Stomach (tissue), 9 donors: ENCODE data around the gene LARP1. TPM values are rescaled to one million over a fixed set of nuclear protein-coding genes. Genes with fewer than 3 reads are reported as not detected.

Experiments used
- DNase-seq, 2 donors: peaks; one replicate each; pipeline versions ENCODE4 v3.0.0 to v3.0.0-alpha.2; 2013 to 2019
- H3K27ac ChIP-seq, 5 donors: fragments of 200-600 bp in 4 of 5; sonication (generic) in 4 of 5; one replicate each; pipeline ENCODE4 v1.5.1; 2013 to 2019; ENCODE audit warnings: mild to moderate bottlenecking in 1 of 5, moderate library complexity in 1 of 5
- H3K27me3 ChIP-seq, 3 donors: fragments of 200-600 bp; sonication (generic); one replicate each; pipeline ENCODE4 v1.5.1; 2017 to 2019; ENCODE audit warnings: mixed run types in 1 of 3
- H3K36me3 ChIP-seq, 4 donors: fragments of 200-600 bp; sonication (generic); 1 replicate in 3 of 4; 2 replicates in 1 of 4; pipeline ENCODE4 v1.5.1; 2016 to 2019
- H3K4me1 ChIP-seq, 4 donors: fragments of 200-600 bp; sonication (generic); one replicate each; pipeline ENCODE4 v1.5.1; 2016 to 2019
- H3K4me3 ChIP-seq, 4 donors: fragments of 200-600 bp; sonication (generic) in 3 of 4; one replicate each; pipeline ENCODE4 v1.5.1; 2016 to 2019; ENCODE audit warnings: mild to moderate bottlenecking in 1 of 4
- H3K9me3 ChIP-seq, 4 donors: fragments of 200-600 bp; sonication (generic); one replicate each; pipeline ENCODE4 v1.5.1; 2016 to 2019
- CTCF ChIP-seq, 7 experiments: fragments of 450-650 bp in 4 of 7; fragments of 200-600 bp in 3 of 7; sonication (generic) in 3 of 7; IDR thresholded peaks; one replicate each; pipeline ENCODE4 v1.5.1; 2016 to 2019; ENCODE audit warnings: antibody characterized with exemption in 7 of 7, control low read depth in 2 of 7, mild to moderate bottlenecking in 1 of 7
- EP300 ChIP-seq: sonication (generic); formaldehyde crosslinking; IDR thresholded peaks from one replicate; pipeline ENCODE4 v1.6.1; 2017; ENCODE audit warnings: antibody characterized with exemption
- POLR2A ChIP-seq, 4 donors: fragments of 450-650 bp; IDR thresholded peaks; one replicate each; pipeline ENCODE4 v1.6.1; 2016; ENCODE audit warnings: antibody characterized with exemption in 4 of 4, control low read depth in 2 of 4, mild to moderate bottlenecking in 1 of 4, moderate library complexity in 1 of 4
- POLR2AphosphoS5 ChIP-seq, 3 donors: sonication (generic); formaldehyde crosslinking; IDR thresholded peaks; one replicate each; pipeline ENCODE4 v1.6.1; 2016; ENCODE audit warnings: antibody characterized with exemption in 3 of 3
- WGBS, 5 donors: extraction: QIAGEN DNeasy Blood & Tissue Kit in 3 of 5; methylation state at CpG; one replicate each; pipeline versions ENCODE4 v1.1.5 to v1.1.7; 2013 to 2018; 5-methylcytosine and 5-hydroxymethylcytosine counted together
- intact Hi-C: fragments of 100-400 bp; cut with DNase I; formaldehyde crosslinking; loops from one replicate; pipeline ENCODE4 v1.15.1; 2023; ENCODE audit warnings: low total_unique reads
- polyA plus RNA-seq, 3 donors: library from polyadenylated mRNA; stranded (reverse); fragments of 200-250 nt; gene quantifications; one replicate each; pipeline ENCODE4 v1.2.3, GENCODE V29; 2013
- total RNA-seq, 5 donors: library from RNA; depleted of rRNA; stranded (reverse); fragments of >200 nt; gene quantifications; one replicate each; pipeline versions ENCODE4 v1.1.0 to v1.2.3, GENCODE V29; 2014 to 2016
- donor health status: healthy with polysubstance abuse.
- donor health status: Bipolar disorder and iron deficiency.
- donor health status: healthy.

Gene LARP1
- total and polyA plus RNA-seq, 8 donors: 15.0 to 211 (median 83.7) TPM

DNA sequence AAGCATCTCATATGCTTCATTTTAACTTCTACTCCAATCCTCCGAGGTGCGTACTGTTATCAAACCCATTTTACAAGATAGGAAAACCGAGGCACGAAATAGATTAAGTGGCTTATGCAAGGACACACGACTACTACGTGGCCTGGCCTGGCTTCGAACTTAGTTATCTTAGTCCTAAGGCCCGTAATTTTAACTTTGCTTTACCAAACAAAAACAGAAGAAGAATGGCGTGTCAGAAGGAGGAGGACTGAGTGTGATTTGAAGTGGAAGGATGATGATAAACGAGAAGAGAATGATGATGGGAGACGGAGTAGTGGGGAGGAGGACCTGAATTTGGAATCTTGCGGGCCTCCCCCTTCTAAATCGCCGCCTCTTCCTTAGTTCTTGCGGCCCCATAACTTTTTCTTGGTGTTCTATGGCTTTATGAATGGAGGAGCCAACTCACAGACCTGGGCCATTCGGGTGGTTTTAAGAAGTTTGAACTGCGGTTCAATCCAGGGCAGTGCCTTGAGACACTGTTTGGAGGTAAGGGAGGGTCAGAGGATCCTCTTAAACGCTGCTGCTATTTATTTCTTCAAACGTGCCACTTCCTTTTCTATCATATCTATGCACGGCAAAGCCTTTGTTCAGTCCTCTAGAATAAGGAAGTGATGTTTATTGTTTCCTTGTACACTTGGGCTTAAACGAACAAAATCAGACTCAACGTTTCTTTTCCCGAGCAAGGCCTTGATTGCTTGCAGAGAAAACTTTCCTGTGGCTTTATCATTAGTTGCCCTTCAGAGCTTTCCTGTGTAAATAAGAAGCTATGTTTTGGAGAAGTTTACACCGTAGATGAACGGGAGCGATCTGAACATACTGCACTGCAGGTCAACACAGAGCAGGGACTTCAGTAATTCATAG, 104.0 kb downstream of the LARP1 start:
- WGBS, 5 donors: 0 to 1% (median 0%) methylated on average over 26 of the region's 26 CpGs
- peak in 1 of 2 donors; percentile 49 for DNase-seq
- peak in 1 of 3 donors; percentile 19 for TF ChIP-seq POLR2AphosphoS5 (IDR thresholded peaks at IDR 0.05)
- TF ChIP-seq CTCF (IDR thresholded peaks at IDR 0.05): no peak

DNA sequence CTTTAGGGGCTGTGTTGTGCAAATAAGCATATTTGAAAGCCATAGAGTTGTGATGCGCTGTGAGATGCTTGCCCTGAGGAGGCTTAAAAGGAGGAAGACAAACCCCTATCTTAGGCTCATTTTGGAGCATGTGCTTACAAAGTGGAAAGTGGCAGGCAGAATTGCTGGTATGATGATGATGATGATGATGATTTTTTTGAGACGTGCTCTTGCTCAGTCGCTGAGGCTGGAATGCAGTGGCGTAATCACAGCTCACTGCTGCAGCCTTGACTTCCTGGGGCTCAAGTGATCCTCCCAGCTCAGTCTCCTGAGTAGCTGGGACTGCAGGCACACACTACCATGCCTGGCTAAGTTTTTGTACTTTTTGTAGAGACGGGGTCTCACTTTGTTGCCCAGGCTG, 104.9 kb downstream of the LARP1 start:
- H3K36me3 ChIP-seq: peaks cover 8 to 21% (median 21%) of the 10 kb centered on the region in 4 donors
- TF ChIP-seq CTCF (IDR thresholded peaks at IDR 0.05) (no peak), EP300 (no peak), POLR2AphosphoS5 (IDR thresholded peaks at IDR 0.05) (peak in 2 of 3 donors; percentile 20 to 41), POLR2A (IDR thresholded peaks at IDR 0.05) (no peak)
- H3K27ac ChIP-seq: peak overlapping the region in 4 of 5 donors; percentile 97 to 99 (median 98)
- no peaks in the 10 kb centered on the region for H3K27me3 ChIP-seq
- intact Hi-C loops: loop anchor here (10.0 kb wide), 1 partner anchor 75 kb away; the partner anchor contains the start of gene GEMIN5
- H3K9me3 ChIP-seq: no peaks in the 10 kb centered on the region
- peak in 1 of 2 donors; percentile 35 for DNase-seq
- H3K4me3 ChIP-seq: peak overlapping the region; percentile 67 to 82 (median 74)
- H3K4me1 ChIP-seq: peaks cover 33 to 55% (median 44%) of the 10 kb centered on the region in 4 donors
- 27 to 38% (median 35%) methylated on average over 5 of the region's 5 CpGs for WGBS, 5 donors

More for the DNA sequence above, 104.0 kb downstream of the LARP1 start:
- Histone ChIP-seq H3K9me3 (no peaks in the 10 kb centered on the region), H3K4me3 (peak overlapping the region; percentile 67 to 82 (median 74)), H3K27me3 (no peaks in the 10 kb centered on the region), H3K27ac (peak overlapping the region; percentile 97 to 99 (median 98)), H3K36me3 (peaks cover 7 to 12% (median 12%) of the 10 kb centered on the region in 4 donors), H3K4me1 (peaks cover 33 to 53% (median 43%) of the 10 kb centered on the region in 4 donors)
- intact Hi-C loops: loop anchor here (5.0 kb wide), 1 partner anchor 102 kb away; the partner anchor contains the start of gene LARP1

GRCh38 chr5:154860765-154861164, 105.6 kb downstream of the LARP1 start:
- TF ChIP-seq POLR2AphosphoS5 (IDR thresholded peaks at IDR 0.05): no peak
- no peak for TF ChIP-seq EP300
- no peak for TF ChIP-seq POLR2A (IDR thresholded peaks at IDR 0.05)
- no peak for TF ChIP-seq CTCF (IDR thresholded peaks at IDR 0.05)
- peak overlapping the region; percentile 67 to 82 (median 74) for H3K4me3 ChIP-seq
- no peak for DNase-seq
- H3K27ac ChIP-seq: peak overlapping the region in 4 of 5 donors; percentile 97 to 99 (median 98)
- WGBS, 5 donors: 37 to 60% (median 50%) methylated on average over 4 of the region's 4 CpGs
- H3K9me3 ChIP-seq: no peaks in the 10 kb centered on the region
- peaks cover 33 to 61% (median 47%) of the 10 kb centered on the region in 4 donors for H3K4me1 ChIP-seq
- H3K36me3 ChIP-seq: peaks cover 11 to 28% (median 27%) of the 10 kb centered on the region in 4 donors
- intact Hi-C loops: loop anchor here (10.0 kb wide), 1 partner anchor 74 kb away; the partner anchor contains the start of gene GEMIN5
- H3K27me3 ChIP-seq: no peaks in the 10 kb centered on the region

- H3K27me3 ChIP-seq: no peaks in the 10 kb centered on the region
- DNase-seq: no peak
- no peaks in the 10 kb centered on the region for H3K9me3 ChIP-seq
- intact Hi-C loops: loop anchor here (10.0 kb wide), 1 partner anchor 73 kb away; the partner anchor contains the start of gene GEMIN5
- H3K27ac ChIP-seq: no peak overlapping the region
- WGBS, 5 donors: 77 to 83% (median 79%) methylated on average over 8 of the region's 8 CpGs
- H3K36me3 ChIP-seq: peaks cover 14 to 40% (median 36%) of the 10 kb centered on the region in 4 donors
- peaks cover 29 to 67% (median 42%) of the 10 kb centered on the region in 4 donors for H3K4me1 ChIP-seq
- no peak for TF ChIP-seq EP300
- no peak for TF ChIP-seq CTCF (IDR thresholded peaks at IDR 0.05)
- TF ChIP-seq POLR2A (IDR thresholded peaks at IDR 0.05): no peak
- no peak for TF ChIP-seq POLR2AphosphoS5 (IDR thresholded peaks at IDR 0.05)
- H3K4me3 ChIP-seq: no peak overlapping the region
These were observed 106.8 kb downstream of the LARP1 start for GRCh38 chr5:154861946-154862345.
